Ectodermal cell (in vitro differentiated cells): ENCODE data around the gene PRKCB.

Experiments used
- H3K27ac ChIP-seq: 2 replicates; pipeline ENCODE4 v1.7.0; 2013; ENCODE audit warnings: mild to moderate bottlenecking, low read depth, low read length; ENCODE audit not compliant: insufficient read depth, poor library complexity, severe bottlenecking
- H3K27me3 ChIP-seq: 2 replicates; pipeline ENCODE4 v1.7.0; 2013; ENCODE audit warnings: mild to moderate bottlenecking, low read length; ENCODE audit not compliant: insufficient read depth, control insufficient read depth, poor library complexity, severe bottlenecking
- H3K36me3 ChIP-seq: one replicate; pipeline ENCODE4 v1.7.0; 2013; ENCODE audit warnings: low read length; ENCODE audit not compliant: control insufficient read depth, insufficient read depth
- H3K4me1 ChIP-seq: one replicate; pipeline ENCODE4 v1.7.0; 2013; ENCODE audit warnings: low read length; ENCODE audit not compliant: control insufficient read depth, insufficient read depth
- H3K4me3 ChIP-seq: 2 replicates; pipeline ENCODE4 v1.7.0; 2013; ENCODE audit warnings: low read depth, low read length, control low read depth; ENCODE audit not compliant: insufficient read depth
- H3K9me3 ChIP-seq: 2 replicates; pipeline ENCODE4 v1.7.0; 2013; ENCODE audit warnings: mild to moderate bottlenecking, low read length, moderate library complexity; ENCODE audit not compliant: control insufficient read depth
- WGBS, 2 experiments: methylation state at CpG; one replicate each; pipeline ENCODE4 v1.1.7; 2013; ENCODE audit warnings: missing lambda C conversion rate in 2 of 2; 5-methylcytosine and 5-hydroxymethylcytosine counted together

Gene PRKCB

DNA sequence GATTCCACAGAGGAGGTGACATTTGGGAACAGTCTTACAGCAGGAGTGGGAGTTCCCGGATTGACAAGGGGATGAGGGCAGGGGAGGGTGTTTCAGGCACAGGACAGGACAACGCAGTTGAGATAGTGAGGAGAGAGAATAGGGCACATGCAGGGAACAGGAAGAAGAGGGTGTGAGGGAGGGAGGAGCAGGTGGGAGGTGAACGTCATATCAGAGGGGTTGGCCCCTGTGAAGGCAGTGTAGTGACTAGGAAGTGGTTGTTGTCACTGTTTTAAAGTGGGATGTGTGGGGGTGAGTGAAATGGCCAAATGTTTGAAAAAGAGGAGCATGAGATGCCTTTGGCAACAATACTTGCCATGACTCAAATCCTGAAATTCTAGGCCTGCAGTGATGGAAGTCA is 12.2 kb downstream of the PRKCB start:
- Histone ChIP-seq H3K4me3 (no peak overlapping the region), H3K4me1 (no peaks in the 10 kb centered on the region), H3K36me3 (no peaks in the 10 kb centered on the region), H3K27ac (no peak overlapping the region), H3K9me3 (peaks cover 2% of the 10 kb centered on the region), H3K27me3 (no peaks in the 10 kb centered on the region)
- WGBS, 2 experiments: 81 to 88% methylated on average over 3 of the region's 3 CpGs

DNA sequence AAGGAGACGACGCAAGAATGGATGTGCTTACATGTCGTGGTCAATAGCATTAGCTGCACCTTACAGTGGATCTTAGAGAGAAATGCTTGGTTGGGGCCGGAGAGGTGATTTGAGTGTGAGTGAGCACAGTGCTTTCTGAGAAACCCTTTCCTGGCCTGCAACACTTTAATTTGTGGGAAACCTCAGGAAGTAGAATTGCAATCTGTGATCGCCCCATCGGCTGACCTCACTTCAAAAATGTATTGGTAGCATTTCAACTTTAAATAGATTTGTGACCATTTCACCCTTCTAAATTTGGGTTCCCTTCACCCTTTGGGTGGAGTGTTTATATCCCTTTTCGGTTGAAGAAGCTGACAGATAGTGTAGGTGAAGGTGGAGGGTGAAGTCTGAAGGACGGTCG is 13.2 kb downstream of the PRKCB start:
- WGBS, 2 experiments: 81 to 83% methylated on average over 9 of the region's 9 CpGs
- Histone ChIP-seq H3K36me3 (no peaks in the 10 kb centered on the region), H3K4me1 (no peaks in the 10 kb centered on the region), H3K9me3 (peaks cover 2% of the 10 kb centered on the region), H3K27me3 (no peaks in the 10 kb centered on the region), H3K27ac (no peak overlapping the region), H3K4me3 (no peak overlapping the region)

DNA sequence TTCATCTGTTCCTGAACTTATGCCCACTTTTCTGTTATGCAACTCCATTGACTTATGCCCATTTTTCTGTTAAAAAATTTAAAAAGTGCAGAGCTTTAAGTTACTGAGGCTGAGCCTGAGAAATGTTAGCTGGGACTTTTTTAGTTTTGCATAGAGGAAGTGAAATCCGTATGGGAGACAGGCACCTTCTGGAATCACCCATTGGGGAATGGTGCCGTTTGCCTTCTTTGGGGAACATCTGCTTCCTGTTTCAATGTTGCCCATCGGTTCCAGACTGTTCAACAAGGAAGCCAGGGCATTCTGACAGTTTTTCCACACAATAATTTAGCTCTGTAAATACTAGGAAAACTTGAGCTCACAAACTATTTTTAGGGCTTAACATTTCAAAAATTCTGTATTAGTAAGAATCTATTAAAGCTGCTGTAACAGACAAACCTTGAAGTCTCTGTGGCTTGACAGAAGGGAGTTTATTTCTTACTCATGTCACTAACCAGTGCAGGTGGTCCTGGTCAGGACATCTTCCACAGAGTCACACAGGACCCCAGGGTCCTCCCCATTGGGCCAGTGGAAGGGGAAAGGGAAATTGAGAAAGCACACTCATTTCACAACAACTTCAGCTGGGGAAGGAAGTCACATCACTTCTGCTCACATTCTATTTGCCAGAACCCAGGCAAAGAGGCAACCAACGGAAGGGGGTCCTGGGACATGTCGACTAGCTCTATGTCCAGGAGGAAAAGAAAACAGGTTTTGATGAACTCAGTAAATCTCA is 17.2 kb downstream of the PRKCB start:
- no peak overlapping the region for H3K4me3 ChIP-seq
- 83 to 91% methylated on average over 5 of the region's 5 CpGs for WGBS, 2 experiments
- H3K9me3 ChIP-seq: peaks cover 2% of the 10 kb centered on the region
- H3K27ac ChIP-seq: no peak overlapping the region
- no peaks in the 10 kb centered on the region for H3K36me3 ChIP-seq
- peaks cover 21% of the 10 kb centered on the region for H3K4me1 ChIP-seq
- no peaks in the 10 kb centered on the region for H3K27me3 ChIP-seq

DNA sequence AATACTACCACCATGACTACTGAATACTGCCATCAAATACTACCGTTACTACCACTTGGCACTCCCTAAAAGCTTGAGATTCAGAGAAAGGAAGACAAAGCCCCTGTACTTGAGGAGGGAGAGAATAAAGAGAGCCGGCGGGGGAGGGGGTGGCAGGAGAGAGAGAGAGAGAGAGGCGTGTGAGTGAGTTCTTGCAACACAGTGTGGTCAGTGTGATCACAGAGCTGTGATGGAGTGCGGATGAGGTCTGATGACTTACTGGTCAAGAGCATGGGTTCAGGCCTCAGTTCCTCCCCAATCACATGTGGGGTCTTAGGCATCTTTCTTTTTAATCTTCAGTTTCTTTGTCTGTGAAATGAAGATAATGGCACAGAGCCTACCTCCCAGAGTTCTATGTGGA is 19.2 kb downstream of the PRKCB start:
- no peak overlapping the region for H3K4me3 ChIP-seq
- H3K4me1 ChIP-seq: peaks cover 21% of the 10 kb centered on the region
- WGBS, 2 experiments: 64 to 71% methylated on average over 5 of the region's 5 CpGs
- no peaks in the 10 kb centered on the region for H3K36me3 ChIP-seq
- H3K27ac ChIP-seq: no peak overlapping the region
- no peaks in the 10 kb centered on the region for H3K27me3 ChIP-seq
- H3K9me3 ChIP-seq: peaks cover 2% of the 10 kb centered on the region

DNA sequence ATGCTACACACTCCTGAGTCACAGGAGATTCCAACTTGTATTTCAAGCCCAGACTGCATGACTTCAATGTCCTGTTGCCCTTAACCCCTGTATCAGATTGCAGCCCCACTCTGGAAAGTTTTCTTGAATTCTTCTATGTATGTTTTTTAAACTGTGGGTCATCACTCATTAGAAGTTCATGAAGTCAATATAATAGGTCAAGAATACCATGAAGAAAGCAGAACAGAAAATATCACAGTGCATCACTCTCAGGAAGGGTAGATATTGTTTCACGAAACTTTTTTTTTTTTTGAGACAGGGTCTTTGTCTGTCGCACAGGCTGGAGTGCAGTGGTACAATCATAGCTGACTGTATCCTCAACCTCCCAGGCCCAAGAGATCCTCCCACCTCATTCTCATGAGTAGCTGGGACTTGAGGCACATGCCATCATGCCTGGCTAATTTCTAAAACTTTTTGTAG is 20.5 kb downstream of the PRKCB start:
- Histone ChIP-seq H3K9me3 (peaks cover 2% of the 10 kb centered on the region), H3K36me3 (no peaks in the 10 kb centered on the region), H3K27ac (no peak overlapping the region), H3K27me3 (no peaks in the 10 kb centered on the region), H3K4me1 (peaks cover 21% of the 10 kb centered on the region), H3K4me3 (no peak overlapping the region)
- 90 to 98% methylated on average over 2 of the region's 2 CpGs for WGBS, 2 experiments

DNA sequence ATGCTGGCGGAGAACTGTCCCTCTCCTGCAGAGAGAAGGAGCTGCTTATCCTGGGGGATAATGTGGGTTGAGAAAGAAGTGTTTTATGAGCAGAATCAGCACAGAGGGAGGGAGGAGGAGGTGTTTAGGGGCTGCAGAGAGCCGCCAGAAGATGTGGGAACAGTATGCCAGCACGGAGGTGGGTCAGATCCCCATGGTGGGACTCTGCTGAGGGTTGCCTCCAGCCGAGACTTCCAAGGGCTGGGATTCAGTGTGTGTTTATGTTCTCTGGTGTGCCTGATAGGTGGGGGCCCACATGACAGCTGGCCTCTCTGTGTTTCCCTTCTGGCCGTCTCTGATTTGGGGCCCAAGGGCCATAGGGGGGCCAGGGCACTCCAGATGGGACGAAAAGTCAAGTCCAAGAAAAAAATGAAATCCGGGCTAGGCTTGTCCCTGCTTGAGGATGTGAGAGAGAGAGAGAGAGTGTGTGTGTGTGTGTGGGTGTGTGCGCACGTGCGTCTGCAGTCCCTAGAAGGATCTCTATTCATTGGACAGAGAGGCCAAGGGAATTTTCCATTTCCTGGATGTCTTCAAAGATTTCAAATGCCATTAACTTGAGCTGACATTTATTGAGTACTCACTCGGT is 21.6 kb downstream of the PRKCB start:
- H3K4me3 ChIP-seq: no peak overlapping the region
- no peak overlapping the region for H3K27ac ChIP-seq
- H3K36me3 ChIP-seq: no peaks in the 10 kb centered on the region
- H3K9me3 ChIP-seq: no peaks in the 10 kb centered on the region
- peaks cover 21% of the 10 kb centered on the region for H3K4me1 ChIP-seq
- H3K27me3 ChIP-seq: no peaks in the 10 kb centered on the region
- WGBS, 2 experiments: 67 to 69% methylated on average over 11 of the region's 11 CpGs

DNA sequence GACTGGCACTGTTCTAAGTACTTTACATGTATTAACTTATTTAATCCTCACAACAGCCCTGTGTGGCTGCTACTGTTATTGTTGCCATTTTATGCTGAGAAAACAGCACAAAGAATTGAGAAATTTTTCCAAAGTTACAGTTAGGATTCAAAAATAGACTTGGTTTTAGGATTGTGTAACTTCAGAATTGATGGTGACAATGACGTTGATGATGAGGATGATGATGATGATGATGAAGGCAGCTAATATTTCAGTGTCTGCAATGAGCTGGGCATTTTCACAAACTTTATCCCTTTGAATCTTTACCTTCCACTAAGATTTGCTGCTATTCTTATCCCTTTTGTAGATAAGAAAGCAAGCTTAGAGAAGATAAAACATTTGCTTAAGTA is 22.1 kb downstream of the PRKCB start:
- Histone ChIP-seq H3K27ac (no peak overlapping the region), H3K9me3 (no peaks in the 10 kb centered on the region), H3K27me3 (no peaks in the 10 kb centered on the region), H3K36me3 (no peaks in the 10 kb centered on the region), H3K4me3 (no peak overlapping the region), H3K4me1 (peaks cover 21% of the 10 kb centered on the region)
- WGBS, 2 experiments: 89 to 90% methylated on average over 1 of the region's 1 CpG

DNA sequence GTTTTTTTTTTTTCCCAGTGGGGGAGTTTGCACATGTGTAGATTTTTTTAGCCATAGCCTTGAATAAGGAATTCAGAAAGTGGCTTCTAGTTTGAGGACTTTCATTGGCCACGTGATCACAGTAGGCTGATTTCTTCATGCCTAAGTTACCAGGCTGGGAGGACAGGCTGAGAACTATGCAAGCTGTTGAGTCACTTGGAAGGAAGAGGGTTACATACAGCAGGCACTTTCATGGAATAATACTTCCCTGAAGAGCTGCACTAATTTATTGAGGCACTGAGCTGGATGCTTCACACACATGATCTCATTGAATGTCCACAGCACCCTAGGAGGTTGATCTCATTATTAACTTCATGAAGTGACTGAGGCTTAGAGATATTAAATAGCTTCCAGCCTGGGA is 22.8 kb downstream of the PRKCB start:
- H3K27me3 ChIP-seq: no peaks in the 10 kb centered on the region
- H3K27ac ChIP-seq: no peak overlapping the region
- no peak overlapping the region for H3K4me3 ChIP-seq
- H3K36me3 ChIP-seq: no peaks in the 10 kb centered on the region
- H3K9me3 ChIP-seq: no peaks in the 10 kb centered on the region
- 84 to 89% methylated on average over 1 of the region's 1 CpG for WGBS, 2 experiments
- peaks cover 21% of the 10 kb centered on the region for H3K4me1 ChIP-seq

DNA sequence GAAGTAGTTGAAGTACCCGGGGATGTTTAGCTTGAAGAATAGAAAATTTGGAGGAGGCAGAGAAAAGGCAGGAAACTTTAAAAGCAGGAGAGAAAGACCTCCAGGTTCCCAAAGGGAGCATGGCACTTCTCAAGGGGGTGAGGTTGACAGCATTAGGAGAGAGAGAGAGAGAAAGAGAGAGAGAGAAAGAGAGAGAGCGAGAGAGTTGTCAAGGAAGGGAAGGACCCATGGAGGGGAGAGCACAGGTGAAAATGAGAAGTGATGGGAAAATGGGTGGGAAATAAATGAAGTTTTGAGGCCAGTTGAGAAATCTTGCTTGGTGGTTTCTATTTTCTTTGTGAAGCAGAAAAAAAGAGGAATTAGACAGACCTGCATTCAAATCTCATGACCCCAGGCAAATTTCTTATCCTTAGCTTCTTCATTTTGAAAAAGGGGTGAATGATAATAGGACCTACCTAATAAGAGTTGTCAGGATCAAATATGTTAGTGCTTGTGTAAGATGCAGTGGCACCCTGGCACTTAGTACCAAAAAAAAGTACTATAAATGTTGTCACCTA is 24.0 kb downstream of the PRKCB start:
- no peaks in the 10 kb centered on the region for H3K36me3 ChIP-seq
- H3K27me3 ChIP-seq: no peaks in the 10 kb centered on the region
- 93 to 94% methylated on average over 2 of the region's 2 CpGs for WGBS, 2 experiments
- peaks cover 19% of the 10 kb centered on the region for H3K4me1 ChIP-seq
- no peak overlapping the region for H3K27ac ChIP-seq
- no peak overlapping the region for H3K4me3 ChIP-seq
- no peaks in the 10 kb centered on the region for H3K9me3 ChIP-seq

DNA sequence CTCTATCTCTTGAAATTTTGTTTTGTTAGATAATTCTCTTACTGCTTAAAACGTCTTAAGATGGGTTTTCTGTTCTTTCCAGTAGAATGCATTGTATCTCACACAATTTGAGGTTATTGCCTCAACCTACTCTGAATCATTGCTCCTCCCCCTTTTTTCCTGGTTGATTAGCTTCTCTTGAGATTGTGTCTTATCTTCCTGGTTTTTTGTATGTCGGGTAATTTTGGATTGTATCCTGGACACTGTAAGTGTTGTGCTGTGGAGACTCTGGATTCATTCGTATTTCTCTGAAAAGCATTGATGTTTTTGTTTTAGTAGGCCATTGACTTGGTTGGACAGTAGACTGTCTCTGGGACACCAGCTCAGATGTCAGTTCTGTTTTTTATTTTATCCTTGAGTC is 26.1 kb downstream of the PRKCB start:
- Histone ChIP-seq H3K27me3 (no peaks in the 10 kb centered on the region), H3K27ac (no peak overlapping the region), H3K36me3 (no peaks in the 10 kb centered on the region), H3K9me3 (no peaks in the 10 kb centered on the region), H3K4me1 (peaks cover 8% of the 10 kb centered on the region), H3K4me3 (no peak overlapping the region)
- WGBS, 2 experiments: 85 to 95% methylated on average over 2 to 3 of the region's 3 CpGs
